GM19193 (cell line): Measurements from ENCODE around the gene RASL12.

Experiments used
- POLR2A ChIP-seq: IDR thresholded peaks from 4 replicates; pipeline ENCODE4 v1.6.1; 2011; ENCODE audit not compliant: insufficient read depth, insufficient read length; ENCODE audit errors: extremely low read depth

Gene RASL12

GRCh38 chr15:65067645-65068402 is at the start of gene RASL12:
Gene RASL12, minus strand, starts transcription at chr15:65067991. Its CDS starts 156 bp downstream, at chr15:65067835.
- TF ChIP-seq POLR2A = no peak

GRCh38 chr15:65115542-65115941 is 47.8 kb upstream of the RASL12 start:
- TF ChIP-seq POLR2A = no peak

GRCh38 chr15:65115086-65115485 is 47.3 kb upstream of the RASL12 start, which contains the start of gene UBAP1L:
Gene UBAP1L, minus strand, starts transcription at chr15:65115200. Its CDS starts 8,985 bp downstream, at chr15:65106215.
- no peak for TF ChIP-seq POLR2A

GRCh38 chr15:65110676-65111292 is 43.0 kb upstream of the RASL12 start:
- TF ChIP-seq POLR2A = no peak

- TF ChIP-seq POLR2A = no peak
Observed at GRCh38 chr15:65106011-65106590, 38.3 kb upstream of the RASL12 start.

- no peak for TF ChIP-seq POLR2A
Observed at GRCh38 chr15:65105038-65105437, 37.2 kb upstream of the RASL12 start.

- TF ChIP-seq POLR2A = no peak
Observed at GRCh38 chr15:65102912-65103311, 35.1 kb upstream of the RASL12 start.

GRCh38 chr15:65101891-65102708 is 34.3 kb upstream of the RASL12 start:
- TF ChIP-seq POLR2A = no peak

GRCh38 chr15:65101411-65101890 is 33.7 kb upstream of the RASL12 start:
- TF ChIP-seq POLR2A = no peak

- no peak for TF ChIP-seq POLR2A
Observed at GRCh38 chr15:65100442-65100841, 32.7 kb upstream of the RASL12 start.

GRCh38 chr15:65099336-65099735 is 31.5 kb upstream of the RASL12 start:
- TF ChIP-seq POLR2A = no peak

GRCh38 chr15:65097651-65098263 is 30.0 kb upstream of the RASL12 start:
- no peak for TF ChIP-seq POLR2A

GRCh38 chr15:65096481-65097385 is 28.9 kb upstream of the RASL12 start:
- no peak for TF ChIP-seq POLR2A
